MM.1S (cell line): ENCODE measurements around the gene ANKS1B.
A peak's percentile ranks its signal among the peaks of the same experiment; 100 is the strongest.

Experiments
- DNase-seq: peaks from one replicate; pipeline ENCODE4 v3.0.0-alpha.2; 2015
- H2AFZ ChIP-seq: fragments of 300-600 bp; sonication (generic); 2 replicates; pipeline ENCODE4 v1.6.0; 2016; ENCODE audit warnings: antibody characterized with exemption, low read length
- H3F3A ChIP-seq: fragments of 300-600 bp; sonication (generic); 2 replicates; pipeline ENCODE4 v1.6.1; 2016; ENCODE audit warnings: mild to moderate bottlenecking, antibody characterized with exemption, low read length, moderate library complexity, mixed read lengths; ENCODE audit not compliant: insufficient read depth
- H3K27ac ChIP-seq: fragments of 300-600 bp; sonication (generic); 2 replicates; pipeline ENCODE4 v1.5.1; 2016; ENCODE audit warnings: mild to moderate bottlenecking, low read length
- H3K27me3 ChIP-seq: fragments of 300-600 bp; sonication (generic); replicated peaks from 2 replicates; pipeline ENCODE4 v1.6.0; 2016; ENCODE audit warnings: low read length; ENCODE audit not compliant: insufficient read depth
- H3K36me3 ChIP-seq: fragments of 300-600 bp; sonication (generic); replicated peaks from 2 replicates; pipeline ENCODE4 v1.6.1; 2016; ENCODE audit warnings: mild to moderate bottlenecking, low read length, mixed read lengths; ENCODE audit not compliant: insufficient read depth
- H3K4me1 ChIP-seq: fragments of 300-600 bp; sonication (generic); 2 replicates; pipeline ENCODE4 v1.6.1; 2016; ENCODE audit warnings: low read length, mixed read lengths
- H3K4me2 ChIP-seq: fragments of 300-600 bp; sonication (generic); 2 replicates; pipeline ENCODE4 v1.6.0; 2016; ENCODE audit warnings: low read depth, low read length
- H3K4me3 ChIP-seq: fragments of 300-600 bp; sonication (generic); 2 replicates; pipeline ENCODE4 v1.5.1; 2016; ENCODE audit warnings: low read length, mixed read lengths
- H3K79me2 ChIP-seq: fragments of 300-600 bp; sonication (generic); 2 replicates; pipeline ENCODE4 v1.6.1; 2016; ENCODE audit warnings: mixed run types, low read length, mixed read lengths
- H3K9ac ChIP-seq: fragments of 300-600 bp; sonication (generic); 2 replicates; pipeline ENCODE4 v1.6.1; 2016; ENCODE audit warnings: low read length, mixed read lengths
- H3K9me2 ChIP-seq: fragments of 300-600 bp; sonication (generic); replicated peaks from 2 replicates; pipeline ENCODE4 v1.6.1; 2016; ENCODE audit warnings: mild to moderate bottlenecking, low read length, mixed read lengths; ENCODE audit not compliant: insufficient read depth
- H3K9me3 ChIP-seq: fragments of 300-600 bp; sonication (generic); replicated peaks from 2 replicates; pipeline ENCODE4 v1.6.1; 2016; ENCODE audit warnings: mild to moderate bottlenecking, low read length, mixed read lengths; ENCODE audit not compliant: insufficient read depth
- H4K20me1 ChIP-seq: fragments of 300-600 bp; sonication (generic); 2 replicates; pipeline ENCODE4 v1.6.1; 2016; ENCODE audit warnings: mild to moderate bottlenecking, low read length, moderate library complexity, mixed read lengths; ENCODE audit not compliant: insufficient read depth
- CTCF ChIP-seq: fragments of 300-600 bp; sonication (generic); IDR thresholded peaks from 2 replicates; pipeline ENCODE4 v1.5.1; 2016; ENCODE audit warnings: antibody characterized with exemption, low read length, mixed read lengths
- EZH2 ChIP-seq: fragments of 300-600 bp; sonication (generic); optimal IDR thresholded peaks from 2 replicates; pipeline ENCODE3; 2017; ENCODE audit warnings: low read depth, mild to moderate bottlenecking, antibody characterized with exemption, low read length, mixed read lengths
- EZH2phosphoT487 ChIP-seq: fragments of 300-600 bp; sonication (generic); IDR thresholded peaks from 2 replicates; pipeline ENCODE4 v1.6.1; 2018; ENCODE audit warnings: antibody characterized with exemption, low read length

ANKS1B gene

DNA sequence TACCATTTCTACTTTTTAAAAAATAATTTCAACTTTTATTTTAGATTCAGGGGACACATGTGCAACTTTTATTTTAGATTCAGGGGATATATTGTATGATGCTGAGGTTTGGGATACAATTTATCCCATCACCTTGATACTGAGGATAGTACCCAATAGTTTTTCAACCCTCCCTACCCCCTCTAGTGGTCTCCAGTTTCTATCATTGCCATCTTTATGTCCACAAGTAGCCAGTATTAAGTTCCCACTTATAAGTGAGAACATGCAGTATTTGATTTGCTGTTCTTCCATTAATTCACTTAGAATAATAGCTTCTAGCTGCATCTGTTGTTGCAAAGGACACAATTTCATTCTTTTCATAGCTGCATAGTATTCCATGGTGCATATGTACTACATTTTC is 162.5 kb downstream of the ANKS1B start:
- DNase-seq, result no peak
- no peaks in the 10 kb centered on the region for H3K4me1 ChIP-seq
- no peak overlapping the region for H3K27ac ChIP-seq
- no peaks in the 10 kb centered on the region for H3K9me2 ChIP-seq
- no peaks in the 10 kb centered on the region for H3K27me3 ChIP-seq
- no peaks in the 10 kb centered on the region for H3K36me3 ChIP-seq
- no peaks in the 10 kb centered on the region for H3K9me3 ChIP-seq
- TF ChIP-seq EZH2 (no peak), EZH2phosphoT487 (no peak), CTCF (no peak)
- no peak overlapping the region for H3K4me3 ChIP-seq
- no peak overlapping the region for H2AFZ ChIP-seq
- no peak overlapping the region for H3K4me2 ChIP-seq
- no peak overlapping the region for H3K9ac ChIP-seq
- no peaks in the 10 kb centered on the region for H4K20me1 ChIP-seq
- H3K79me2 ChIP-seq, result no peaks in the 10 kb centered on the region
- H3F3A ChIP-seq, result no peaks in the 10 kb centered on the region

GRCh38 chr12:99810718-99811593 is 173.8 kb downstream of the ANKS1B start:
- Histone ChIP-seq H3K27me3 (no peaks in the 10 kb centered on the region), H3K4me3 (no peak overlapping the region), H3K4me1 (no peaks in the 10 kb centered on the region), H3K79me2 (no peaks in the 10 kb centered on the region), H3K9me3 (no peaks in the 10 kb centered on the region), H3K36me3 (no peaks in the 10 kb centered on the region), H3K9ac (no peak overlapping the region), H2AFZ (no peak overlapping the region), H3K9me2 (no peaks in the 10 kb centered on the region), H4K20me1 (no peaks in the 10 kb centered on the region), H3F3A (no peaks in the 10 kb centered on the region), H3K27ac (no peak overlapping the region), H3K4me2 (no peak overlapping the region)
- TF ChIP-seq EZH2 (no peak), EZH2phosphoT487 (no peak), CTCF (peak; percentile 40)
- peak; percentile 53 for DNase-seq

DNA sequence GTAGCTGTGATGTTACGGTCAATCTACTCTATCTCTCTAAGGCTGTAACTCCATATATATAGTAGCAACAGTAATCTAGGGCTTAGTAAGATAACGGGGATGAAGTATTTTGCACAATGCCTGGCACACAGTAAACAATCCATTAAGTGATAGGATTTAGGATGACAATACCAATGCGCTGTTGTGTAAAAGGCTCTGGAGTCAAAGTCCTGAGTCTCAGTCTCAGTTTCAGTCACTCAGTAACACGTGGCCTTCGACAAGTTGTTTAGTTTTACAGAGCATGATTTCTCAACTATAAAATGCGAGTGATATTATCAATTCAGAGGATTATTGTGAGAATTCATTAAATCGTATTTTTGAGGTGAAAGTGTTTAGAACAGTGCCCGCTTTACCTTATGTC is 174.8 kb downstream of the ANKS1B start:
- no peaks in the 10 kb centered on the region for H3K36me3 ChIP-seq
- H3K4me3 ChIP-seq, result no peak overlapping the region
- TF ChIP-seq EZH2phosphoT487, result no peak
- no peak for TF ChIP-seq CTCF
- TF ChIP-seq EZH2, result no peak
- no peaks in the 10 kb centered on the region for H3F3A ChIP-seq
- H3K9me2 ChIP-seq, result no peaks in the 10 kb centered on the region
- H4K20me1 ChIP-seq, result no peaks in the 10 kb centered on the region
- no peak for DNase-seq
- no peak overlapping the region for H3K4me2 ChIP-seq
- H2AFZ ChIP-seq, result no peak overlapping the region
- no peak overlapping the region for H3K27ac ChIP-seq
- H3K4me1 ChIP-seq, result no peaks in the 10 kb centered on the region
- no peaks in the 10 kb centered on the region for H3K79me2 ChIP-seq
- H3K9me3 ChIP-seq, result no peaks in the 10 kb centered on the region
- no peaks in the 10 kb centered on the region for H3K27me3 ChIP-seq
- H3K9ac ChIP-seq, result no peak overlapping the region
